Right lobe of liver (tissue), 4 donors: ENCODE data around the gene FGGY.

Experiments
- CTCF ChIP-seq, 4 donors: fragments of 200-600 bp in 3 of 4; fragments of 450-650 bp in 1 of 4; IDR thresholded peaks; one replicate each; pipeline versions ENCODE4 v1.5.1 to v1.8.0; 2016 to 2022; ENCODE audit warnings: antibody characterized with exemption in 4 of 4, mild to moderate bottlenecking in 2 of 4
- POLR2A ChIP-seq: fragments of 450-650 bp; IDR thresholded peaks from one replicate; pipeline ENCODE4 v1.6.1; 2017; ENCODE audit warnings: antibody characterized with exemption, mild to moderate bottlenecking
- donor health status: DM: no; HTN: no; CAD: no.
- donor health status: DM: no; HTN: no; CAD: no.
- donor health status: DM: no; HTN: yes; CAD: no.

- TF ChIP-seq CTCF (IDR thresholded peaks at IDR 0.05) (no peak), POLR2A (no peak)
Observed at GRCh38 chr1:59560807-59561450, 264.0 kb downstream of the FGGY start.
